ENCODE results near the gene UBE2V1. TPM values are rescaled to one million over a fixed set of nuclear protein-coding genes. Genes with fewer than 3 reads are reported as not detected.

The UBE2V1 gene
- polyA plus RNA-seq, 3 donors: 62.2 to 95.5 (median 71.1) TPM

GRCh38 chr20:50085481-50086365, 27.2 kb downstream of the UBE2V1 start:
- Histone ChIP-seq H3K27me3 (ENCODE audit: control insufficient read depth in 2 of 2, insufficient read depth in 2 of 2, low read length in 2 of 2) (no peaks in the 10 kb centered on the region), H3K9me3 (replicated peaks in 1 of 2; ENCODE audit: control insufficient read depth in 1 of 2, insufficient read depth in 1 of 2, low read length in 2 of 2) (no peaks in the 10 kb centered on the region), H3K36me3 (replicated peaks in 1 of 2; ENCODE audit: control insufficient read depth in 1 of 2, insufficient read depth in 2 of 2, low read length in 2 of 2) (peaks cover 30 to 61% of the 10 kb centered on the region in 2 donors), H3K4me1 (ENCODE audit: control insufficient read depth in 1 of 2, insufficient read depth in 2 of 2, low read length in 2 of 2) (peaks cover 25 to 28% of the 10 kb centered on the region in 2 donors), H3K4me3 (replicated peaks in 1 of 3; ENCODE audit: low read depth in 2 of 3, low read length in 3 of 3) (peak overlapping the region; percentile 38 to 84 (median 83)), H3K27ac (ENCODE audit: low read depth in 1 of 2, low read length in 2 of 2) (peak overlapping the region; percentile 19 to 89), H3K4me2 (replicated peaks; ENCODE audit: extremely low read depth, low read length, poor library complexity, severe bottlenecking) (peak overlapping the region; percentile 97), H4K20me1 (ENCODE audit: insufficient read depth, low read length) (peaks cover 65% of the 10 kb centered on the region), H3K79me2 (ENCODE audit: insufficient read depth, low read length) (peaks cover 53% of the 10 kb centered on the region), H3K9ac (ENCODE audit: insufficient read depth, low read length, poor library complexity, severe bottlenecking) (peak overlapping the region; percentile 74), H2AFZ (ENCODE audit: insufficient read depth, low read depth, low read length, poor library complexity, severe bottlenecking) (peak overlapping the region; percentile 77)
- intact Hi-C loops (cut with micrococcal nuclease): no loop called here
- Mint-ChIP-seq H3K9me3 (no peaks in the 10 kb centered on the region), H3K4me1 (peaks cover 27% of the 10 kb centered on the region), H3K27me3 (ENCODE audit: low read depth in 3 of 3) (no peaks in the 10 kb centered on the region), H3K4me3 (peak overlapping the region; percentile 89 to 91), H3K36me3 (peaks cover 50 to 63% of the 10 kb centered on the region in 2 donors), H3K27ac (peak overlapping the region; percentile 83 to 98 (median 93))
- peak; percentile 94 for TF ChIP-seq CTCF (IDR thresholded peaks at IDR 0.05)
- WGBS (ENCODE audit: insufficient coverage): 0% methylated on average over 4 of the region's 10 CpGs
- peak; percentile 75 to 91 (median 85) for DNase-seq

DNA sequence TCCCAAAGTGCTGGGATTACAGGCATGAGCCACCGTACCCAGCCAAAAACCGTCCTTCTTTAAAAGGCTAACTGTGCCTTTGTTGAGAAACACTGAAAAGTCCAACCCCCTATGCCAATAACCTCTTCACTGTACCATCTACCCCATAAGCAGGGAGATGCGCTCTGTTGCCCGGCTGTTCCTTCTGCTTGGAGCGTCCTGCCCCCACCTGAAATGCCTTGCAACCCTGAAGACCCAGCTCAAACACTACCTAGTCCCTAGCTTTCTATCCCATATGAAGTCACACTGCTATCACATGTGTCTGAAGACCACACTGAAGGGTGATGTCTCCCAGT, 27.8 kb downstream of the UBE2V1 start:
- no peaks in the 10 kb centered on the region for H3K9me3 Mint-ChIP-seq
- no peaks in the 10 kb centered on the region for H3K27me3 Mint-ChIP-seq (ENCODE audit: low read depth in 3 of 3)
- Histone ChIP-seq H3K36me3 (replicated peaks in 1 of 2; ENCODE audit: control insufficient read depth in 1 of 2, insufficient read depth in 2 of 2, low read length in 2 of 2) (peaks cover 30 to 55% of the 10 kb centered on the region in 2 donors), H3K79me2 (ENCODE audit: insufficient read depth, low read length) (peaks cover 47% of the 10 kb centered on the region), H3K4me1 (ENCODE audit: control insufficient read depth in 1 of 2, insufficient read depth in 2 of 2, low read length in 2 of 2) (peaks cover 25 to 28% of the 10 kb centered on the region in 2 donors), H4K20me1 (ENCODE audit: insufficient read depth, low read length) (peaks cover 59% of the 10 kb centered on the region), H3K9ac (ENCODE audit: insufficient read depth, low read length, poor library complexity, severe bottlenecking) (no peak overlapping the region), H2AFZ (ENCODE audit: insufficient read depth, low read depth, low read length, poor library complexity, severe bottlenecking) (peak overlapping the region; percentile 77), H3K27ac (ENCODE audit: low read depth in 1 of 2, low read length in 2 of 2) (peak overlapping the region in 1 of 2 donors; percentile 89), H3K27me3 (ENCODE audit: control insufficient read depth in 2 of 2, insufficient read depth in 2 of 2, low read length in 2 of 2) (no peaks in the 10 kb centered on the region), H3K4me2 (replicated peaks; ENCODE audit: extremely low read depth, low read length, poor library complexity, severe bottlenecking) (peak overlapping the region; percentile 97), H3K9me3 (replicated peaks in 1 of 2; ENCODE audit: control insufficient read depth in 1 of 2, insufficient read depth in 1 of 2, low read length in 2 of 2) (no peaks in the 10 kb centered on the region), H3K4me3 (replicated peaks in 1 of 3; ENCODE audit: low read depth in 2 of 3, low read length in 3 of 3) (peak overlapping the region in 1 of 3 experiments; percentile 84)
- peaks cover 27% of the 10 kb centered on the region for H3K4me1 Mint-ChIP-seq
- 68% methylated on average over 5 of the region's 5 CpGs for WGBS (ENCODE audit: insufficient coverage)
- intact Hi-C loops (cut with micrococcal nuclease): no loop called here
- peak overlapping the region; percentile 89 to 91 for H3K4me3 Mint-ChIP-seq
- no peak for DNase-seq
- peaks cover 45 to 59% of the 10 kb centered on the region in 2 donors for H3K36me3 Mint-ChIP-seq
- no peak for TF ChIP-seq CTCF (IDR thresholded peaks at IDR 0.05)
- H3K27ac Mint-ChIP-seq: peak overlapping the region in 4 of 7 donors; percentile 67 to 98 (median 93)
